ENCODE results near the gene AFAP1L1.
"Not testable (repeated sequence)": the region's sequence is repeated elsewhere in the genome, so short reads cannot be mapped to it uniquely, and the experiment has no call there.

AFAP1L1 gene

GRCh38 chr5:149376104-149376503, 104.4 kb downstream of the AFAP1L1 start:
- DNase-seq = no peak

DNA sequence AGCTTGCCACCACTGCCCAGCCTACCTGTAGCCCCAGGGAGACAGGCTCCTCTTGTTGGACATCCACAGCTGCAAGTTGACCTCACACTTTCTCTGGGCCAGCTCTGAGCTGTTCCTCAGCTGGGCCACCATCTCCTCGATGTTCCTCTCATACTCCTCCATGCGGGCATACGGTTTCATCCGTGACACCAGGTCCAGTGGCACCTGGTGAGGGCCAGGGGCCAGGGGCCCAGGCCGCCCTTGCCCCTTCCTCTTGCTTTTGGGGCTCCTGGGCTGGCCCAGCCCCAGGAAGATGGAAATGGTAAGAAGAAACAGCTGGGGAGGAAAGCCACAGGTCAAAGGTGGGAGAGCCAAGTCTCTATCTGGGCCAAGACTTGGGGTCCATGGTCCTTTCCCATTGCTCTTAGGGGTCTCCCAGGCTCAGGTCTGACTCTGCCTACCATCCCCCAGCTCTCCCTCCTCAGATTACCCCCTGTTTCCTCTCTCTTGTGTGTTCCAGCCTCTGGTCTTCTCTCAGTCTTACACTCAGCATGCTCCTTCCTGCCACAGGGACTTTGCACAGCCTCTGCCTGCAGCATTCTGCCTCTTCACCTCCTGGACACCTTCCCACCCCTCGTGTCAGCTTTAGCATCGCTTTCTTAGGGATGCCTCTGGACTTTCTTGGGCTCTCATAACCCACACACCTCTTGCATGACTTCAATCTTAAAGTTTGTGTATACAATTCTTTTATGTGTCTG, 105.2 kb downstream of the AFAP1L1 start:
- no peak for DNase-seq

- no peak for DNase-seq
Measured at GRCh38 chr5:149378241-149378820, 106.7 kb downstream of the AFAP1L1 start.

DNA sequence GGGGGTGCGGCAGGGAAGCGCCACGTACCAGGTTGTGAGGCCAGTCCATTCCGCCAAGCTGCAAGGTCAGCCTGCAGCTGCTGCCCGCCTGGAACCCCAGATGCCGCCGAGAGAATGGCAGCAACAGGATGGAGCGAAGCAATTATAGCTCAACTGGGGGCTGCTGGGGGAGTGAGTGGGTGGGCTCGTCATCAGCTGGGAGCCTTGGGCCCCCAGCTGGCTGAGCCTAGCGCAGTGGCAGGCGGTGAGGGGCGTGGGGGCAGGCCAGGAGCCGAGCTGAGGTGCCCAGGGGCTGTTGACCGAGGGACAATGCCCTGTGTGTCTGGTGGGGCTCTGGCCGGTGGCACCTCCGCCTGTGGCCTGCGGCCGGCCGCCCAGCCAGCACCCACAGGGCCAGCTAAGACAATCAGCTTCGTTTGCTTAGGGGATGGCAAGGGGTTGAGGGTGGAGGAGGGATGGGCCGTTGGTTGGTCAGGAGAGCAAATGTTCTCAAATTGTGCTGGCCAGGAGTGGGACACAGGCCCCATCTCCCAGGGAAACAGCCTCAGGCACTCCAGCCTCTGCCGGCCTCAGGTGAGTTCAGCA, 107.6 kb downstream of the AFAP1L1 start, which contains the start of gene IL17B:
TSS of gene IL17B (minus strand) at position 116 of the 585 bp plus-strand sequence. CDS start at position 49, 67 bp downstream.
- DNase-seq = no peak

DNA sequence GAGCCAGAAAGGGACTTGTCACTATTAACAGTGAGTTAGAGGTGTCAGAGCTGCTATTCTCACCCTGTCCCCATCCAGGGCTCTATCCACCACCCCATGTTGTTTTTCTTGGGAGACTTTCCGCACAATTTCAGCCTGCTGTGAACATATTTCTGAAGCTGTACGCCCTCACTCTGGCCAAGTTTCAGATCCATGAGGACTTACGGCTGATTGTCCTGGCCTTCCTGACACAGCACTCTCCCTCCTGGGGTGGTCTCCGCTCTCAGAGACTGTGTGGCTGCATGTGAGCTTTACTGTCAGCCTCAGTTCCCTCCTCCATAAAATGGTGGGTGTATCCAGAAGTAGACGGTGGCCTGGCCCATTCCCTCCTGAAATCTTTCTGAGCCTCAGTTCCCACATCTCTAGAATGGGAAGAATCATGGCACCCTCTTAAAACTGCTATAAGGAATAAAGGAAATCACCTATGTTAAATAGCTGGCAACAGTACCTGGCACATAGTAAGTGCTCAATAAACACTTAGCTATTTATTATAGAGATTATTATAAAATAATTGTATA, 108.2 kb downstream of the AFAP1L1 start:
- no peak for DNase-seq

DNA sequence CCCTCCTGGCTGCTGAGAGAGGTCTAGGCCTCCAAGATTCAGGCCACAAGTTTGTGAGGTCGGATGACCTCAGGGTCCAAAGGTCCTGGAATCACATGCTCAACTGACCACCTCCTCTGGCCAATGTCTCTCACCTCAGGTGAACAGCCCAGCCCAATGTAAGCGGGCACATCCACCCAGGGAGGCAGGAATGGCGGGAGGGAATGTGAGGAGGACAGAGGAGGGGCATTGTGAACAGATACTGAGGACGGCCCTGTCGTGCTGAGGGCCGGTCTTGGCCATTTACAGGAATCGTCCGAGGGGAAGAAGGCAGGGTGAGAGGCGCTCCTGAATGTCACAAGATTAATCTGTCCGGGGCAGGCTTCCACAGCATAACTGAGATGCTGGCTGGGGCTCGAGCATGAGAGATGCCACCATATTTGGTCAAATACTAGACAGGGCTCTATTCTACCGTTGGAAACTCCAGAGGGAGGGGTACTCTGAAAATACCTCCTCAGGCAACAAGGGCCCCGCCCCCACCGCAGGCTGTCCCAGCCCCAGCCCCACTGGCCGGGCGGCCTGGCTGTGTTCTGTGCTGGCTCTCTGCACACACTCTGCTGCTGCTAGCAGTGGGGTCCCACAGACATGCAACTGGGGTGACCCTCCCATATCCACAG, 108.9 kb downstream of the AFAP1L1 start:
- DNase-seq = no peak

GRCh38 chr5:149381261-149381985, 109.8 kb downstream of the AFAP1L1 start:
- no peak for DNase-seq

- peak; percentile 19 for DNase-seq
Measured at GRCh38 chr5:149381986-149382338, 110.3 kb downstream of the AFAP1L1 start.

DNA sequence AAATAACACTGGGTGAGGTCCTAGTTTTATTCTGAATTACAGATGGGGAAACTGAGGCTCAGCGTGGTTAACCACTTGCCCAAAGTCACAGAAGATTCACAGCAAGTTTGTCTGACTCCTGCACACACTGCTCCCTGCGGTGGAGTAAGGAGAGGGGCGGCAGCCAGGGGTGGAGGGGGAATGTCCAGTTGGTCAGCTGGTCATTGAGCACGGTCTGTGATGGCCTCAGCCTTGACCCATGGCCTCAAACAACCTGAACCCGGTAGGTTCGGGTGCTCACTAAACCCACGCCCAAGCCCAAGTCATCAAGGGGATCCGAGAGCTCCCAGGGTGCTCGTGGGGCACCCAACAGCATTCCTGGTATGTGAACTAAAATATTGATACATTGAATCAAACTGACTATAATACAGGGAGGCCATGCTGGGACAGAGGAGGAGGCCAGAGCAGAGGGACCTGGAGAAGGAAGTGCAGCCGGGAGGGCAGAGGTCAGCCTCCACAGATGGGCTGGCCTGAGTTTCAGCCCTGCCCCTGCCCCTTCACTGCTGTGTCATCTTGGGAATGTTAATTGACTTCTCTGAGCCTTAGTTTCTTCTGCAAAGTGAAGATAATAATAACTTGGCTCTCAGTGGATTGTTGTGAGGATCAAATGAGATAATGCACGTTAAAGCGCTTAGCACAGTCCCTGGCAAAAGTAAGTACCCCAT, 111.0 kb downstream of the AFAP1L1 start:
- DNase-seq = no peak

DNA sequence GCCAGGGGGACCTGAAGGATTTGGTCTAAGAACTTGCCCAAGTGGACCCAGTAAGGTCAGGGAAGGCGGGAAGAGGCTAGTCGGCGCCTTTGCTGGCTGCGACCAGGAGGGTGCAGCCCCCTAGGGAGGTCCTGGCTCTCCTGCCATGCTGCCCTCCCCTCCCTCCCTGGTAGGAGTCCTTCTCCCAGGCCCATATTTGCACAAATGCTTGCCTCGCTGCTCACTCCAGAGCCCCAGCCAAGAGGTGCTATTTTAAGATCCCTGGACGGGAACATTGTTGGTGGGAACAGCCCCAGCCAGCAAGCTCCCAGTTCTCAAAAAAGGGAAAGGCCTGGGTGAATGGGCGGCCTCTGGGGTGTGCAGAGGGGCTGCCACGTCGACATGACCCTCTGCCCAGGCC, 111.7 kb downstream of the AFAP1L1 start:
- DNase-seq = no peak

- DNase-seq = no peak
Measured at GRCh38 chr5:149386166-149386565, 114.5 kb downstream of the AFAP1L1 start.

GRCh38 chr5:149387081-149387631, 115.5 kb downstream of the AFAP1L1 start:
- no peak for DNase-seq

DNA sequence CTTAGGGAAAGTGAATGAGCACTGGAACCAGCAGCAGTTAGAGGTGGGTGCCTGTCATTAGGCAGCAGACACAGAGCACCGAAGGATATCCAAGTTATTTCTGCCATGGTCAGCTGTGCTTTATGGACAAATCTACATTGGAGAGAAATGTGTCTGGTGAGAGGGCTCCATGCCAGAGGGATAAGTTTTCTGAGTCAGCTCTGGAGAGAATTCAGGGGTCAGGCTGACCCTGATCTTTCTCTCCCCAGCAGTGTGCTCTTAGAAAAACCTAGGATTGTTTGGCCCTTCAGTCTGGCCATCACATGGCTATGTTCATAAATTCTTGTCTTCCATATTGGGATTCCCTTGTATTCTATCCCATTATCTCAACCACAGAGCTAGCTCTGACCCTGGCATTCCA, 116.3 kb downstream of the AFAP1L1 start:
- no peak for DNase-seq

- no peak for DNase-seq
Measured at GRCh38 chr5:149388498-149389190, 117.0 kb downstream of the AFAP1L1 start.

DNA sequence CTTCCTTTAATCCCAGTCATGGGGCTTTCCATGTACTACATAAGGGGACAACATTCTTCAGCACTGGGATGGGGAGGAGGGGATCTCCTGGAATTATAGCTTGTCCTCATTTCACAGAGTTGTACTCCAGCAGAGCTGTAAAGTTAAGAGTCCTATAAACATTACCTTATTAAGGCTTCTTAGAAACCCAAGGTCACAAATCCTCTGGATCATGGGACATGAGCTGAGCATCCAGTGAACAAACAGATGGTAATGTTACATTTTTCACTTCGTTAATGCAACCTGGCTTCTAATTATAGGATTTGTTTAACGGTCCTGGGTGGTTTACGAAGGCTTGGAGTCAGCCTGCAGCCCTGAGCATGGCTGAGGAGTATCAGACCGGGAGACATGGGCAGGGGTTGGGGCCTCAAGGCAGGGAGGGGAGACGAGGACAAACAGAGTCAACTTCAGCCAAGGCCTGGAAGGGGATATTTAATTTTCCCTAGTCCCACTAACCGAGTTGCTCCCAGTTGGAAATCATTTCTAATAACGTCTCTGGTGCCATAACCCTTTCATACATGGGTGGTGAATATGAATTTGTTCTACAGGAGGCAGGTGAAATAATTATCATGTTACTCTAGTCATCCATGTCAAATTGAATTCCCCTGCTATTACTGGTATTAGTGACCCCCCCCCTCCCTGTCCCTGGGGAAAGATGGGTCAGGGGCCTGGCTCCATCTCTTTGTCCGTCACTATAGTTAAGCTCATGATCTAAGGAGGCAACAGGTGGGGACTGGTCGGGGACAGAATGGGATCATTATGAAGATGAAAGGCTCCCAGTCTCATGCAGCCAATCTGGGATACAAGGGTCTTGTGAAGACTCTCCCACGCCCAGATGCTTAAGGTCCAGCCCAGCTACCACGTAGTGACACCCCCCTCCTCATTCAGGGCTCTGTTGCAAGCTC, 118.2 kb downstream of the AFAP1L1 start:
- DNase-seq = no peak

DNA sequence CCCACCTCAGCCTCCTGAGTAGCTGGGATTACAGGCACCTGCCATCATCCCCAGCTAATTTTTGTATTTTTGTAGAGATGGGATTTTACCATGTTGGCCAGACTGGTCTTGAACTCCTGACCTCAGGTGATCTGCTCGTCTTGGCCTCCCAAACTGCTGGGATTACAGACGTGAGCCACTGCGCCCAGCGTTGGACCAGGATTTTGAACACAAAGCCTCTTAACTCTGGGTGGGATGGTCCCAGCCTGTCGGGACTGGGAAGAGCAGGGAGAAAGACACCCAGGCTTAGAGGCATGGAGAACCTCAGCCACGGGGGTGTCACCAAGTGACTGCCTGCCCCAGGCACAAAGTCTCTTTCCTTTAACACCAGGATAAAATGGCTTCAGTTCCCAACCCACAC, 119.4 kb downstream of the AFAP1L1 start:
- not testable (repeated sequence) for DNase-seq

Data from NCI-H2029 (cell line).